ENCODE data around the gene PRDM12.

The PRDM12 gene

GRCh38 chr9:130693101-130693425, 28.7 kb downstream of the PRDM12 start:
- no peak for DNase-seq

GRCh38 chr9:130693426-130694191, 29.2 kb downstream of the PRDM12 start, which contains the start of gene EXOSC2:
Gene EXOSC2 (plus strand): TSS chr9:130693780. CDS start chr9:130693792, 12 bp downstream.
- DNase-seq: peak; percentile 99

GRCh38 chr9:130694205-130694604, 29.8 kb downstream of the PRDM12 start:
- no peak for DNase-seq

- no peak for DNase-seq
Observed at GRCh38 chr9:130696139-130696650, 31.8 kb downstream of the PRDM12 start.

- DNase-seq: no peak
Observed at GRCh38 chr9:130696996-130697395, 32.6 kb downstream of the PRDM12 start.

GRCh38 chr9:130698514-130698913, 34.1 kb downstream of the PRDM12 start:
- no peak for DNase-seq

GRCh38 chr9:130699047-130699446, 34.7 kb downstream of the PRDM12 start:
- DNase-seq: no peak

- DNase-seq: peak; percentile 74
Observed at GRCh38 chr9:130701059-130702022, 36.9 kb downstream of the PRDM12 start.

GRCh38 chr9:130703501-130703900, 39.1 kb downstream of the PRDM12 start:
- DNase-seq: no peak

GRCh38 chr9:130707225-130707976, 43.0 kb downstream of the PRDM12 start:
- DNase-seq: peak; percentile 79

- DNase-seq: no peak
Observed at GRCh38 chr9:130710822-130711352, 46.5 kb downstream of the PRDM12 start.

- no peak for DNase-seq
Observed at GRCh38 chr9:130711469-130711868, 47.1 kb downstream of the PRDM12 start.

- peak; percentile 98 for DNase-seq
Observed at GRCh38 chr9:130712564-130713285, 48.3 kb downstream of the PRDM12 start.

- DNase-seq: peak; percentile 46
Observed at GRCh38 chr9:130713286-130713960, 49.0 kb downstream of the PRDM12 start.

- no peak for DNase-seq
Observed at GRCh38 chr9:130714586-130715110, 50.3 kb downstream of the PRDM12 start.

- DNase-seq: no peak
Observed at GRCh38 chr9:130715270-130715669, 50.9 kb downstream of the PRDM12 start.

- no peak for DNase-seq
Observed at GRCh38 chr9:130718562-130718961, 54.2 kb downstream of the PRDM12 start.

GRCh38 chr9:130720762-130721161, 56.4 kb downstream of the PRDM12 start:
- DNase-seq: no peak

- DNase-seq: no peak
Observed at GRCh38 chr9:130728721-130729120, 64.3 kb downstream of the PRDM12 start.

GRCh38 chr9:130729145-130729544, 64.8 kb downstream of the PRDM12 start:
- DNase-seq: no peak

- no peak for DNase-seq
Observed at GRCh38 chr9:130731355-130731754, 67.0 kb downstream of the PRDM12 start.

Measured in suppressor macrophage treated with lipopolysaccharide for 4 hours (primary cell).